NK-92 (cell line): ENCODE results near the gene RGL1.
"Not testable (repeated sequence)": the region's sequence is repeated elsewhere in the genome, so short reads cannot be mapped to it uniquely, and the experiment has no call there.

Experiments used
- DNase-seq: peaks from one replicate; lab custom pipeline; 2025; ENCODE audit not compliant: unreplicated experiment; lab: John Stamatoyannopoulos, UW

Gene RGL1

DNA sequence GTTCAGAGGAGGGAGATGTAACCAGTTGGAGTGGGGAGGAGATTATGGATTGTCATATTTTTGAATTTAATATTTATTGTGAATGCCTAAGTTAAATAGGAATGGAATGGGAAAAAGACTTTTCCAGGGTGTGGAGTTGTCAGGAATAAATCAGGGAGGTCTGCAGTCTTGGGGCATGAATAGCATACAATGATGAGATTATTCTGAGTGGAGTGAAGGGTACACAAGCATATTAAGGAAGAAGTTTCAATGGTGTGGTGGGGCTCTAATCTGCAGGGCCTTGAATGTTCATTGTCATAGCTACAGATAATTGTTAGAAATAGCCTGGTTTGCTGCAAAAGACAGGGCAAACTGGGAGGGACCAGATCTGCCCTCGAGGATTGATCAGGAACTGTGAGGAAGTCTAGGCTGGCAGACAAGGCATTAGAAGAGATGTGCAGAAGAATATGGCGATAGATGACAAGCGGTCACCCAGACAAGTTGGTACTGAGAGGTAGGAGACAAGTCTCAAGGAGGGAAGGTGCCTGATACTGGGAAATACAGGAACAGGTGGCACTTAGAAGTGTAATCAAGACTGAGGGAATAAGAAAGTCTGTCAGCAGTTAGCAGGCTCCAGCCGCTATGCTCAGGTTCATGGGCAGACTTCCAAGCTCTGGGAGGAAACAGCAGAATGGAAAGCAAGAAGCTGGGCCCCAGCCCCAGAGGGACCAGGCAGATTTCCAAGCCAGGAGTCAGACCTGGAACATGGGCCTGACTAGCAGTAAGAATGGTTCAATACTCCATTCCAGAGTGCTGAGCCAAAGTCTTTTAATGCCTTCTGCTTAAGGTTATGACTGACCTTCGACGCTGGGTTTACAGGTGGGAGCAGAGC is 20.9 kb upstream of the RGL1 start:
- DNase-seq = no peak

DNA sequence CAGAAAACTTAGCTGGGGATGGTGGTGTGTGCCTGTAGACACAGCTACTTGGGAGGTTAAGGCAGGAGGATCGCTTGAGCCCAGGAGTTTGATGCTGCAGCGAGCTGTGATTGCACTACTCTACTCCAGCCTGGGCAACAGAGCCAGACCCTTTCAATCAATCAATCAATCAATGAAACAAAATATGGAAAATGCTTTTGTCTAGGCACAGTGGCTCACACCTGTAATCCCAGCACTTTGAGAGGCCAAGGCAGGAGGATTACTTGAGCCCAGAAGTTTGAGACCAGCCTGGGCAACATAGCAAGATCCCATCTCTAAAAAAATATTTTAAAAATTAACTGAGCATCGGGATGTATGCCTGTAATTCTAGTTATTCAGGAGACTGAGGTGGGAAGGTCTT is 19.0 kb upstream of the RGL1 start:
- not testable (repeated sequence) for DNase-seq

DNA sequence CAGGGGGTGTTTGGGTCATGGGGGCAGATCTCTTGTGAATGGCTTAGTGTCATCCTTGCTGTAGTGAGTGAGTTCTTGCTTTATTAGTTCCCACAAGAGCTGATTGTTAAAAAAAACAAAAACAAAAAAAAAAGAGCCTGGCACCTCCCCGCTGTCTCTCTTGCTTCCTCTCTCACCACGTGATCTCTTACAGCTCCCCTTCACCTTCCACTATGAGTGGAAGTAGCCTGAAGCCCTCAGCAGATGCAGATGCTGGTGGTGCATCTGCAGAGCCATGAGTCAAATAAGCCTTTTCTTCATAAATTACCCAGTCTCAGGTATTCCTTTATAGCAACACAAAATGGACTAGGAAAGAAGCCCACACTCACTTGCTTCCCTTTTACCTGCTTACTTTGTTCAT is 17.2 kb upstream of the RGL1 start:
- DNase-seq = no peak

GRCh38 chr1:183791319-183791718 is 13.6 kb upstream of the RGL1 start:
- no peak for DNase-seq

- DNase-seq = no peak
These were observed 12.6 kb upstream of the RGL1 start for GRCh38 chr1:183792300-183792699.

GRCh38 chr1:183794088-183794487 is 10.8 kb upstream of the RGL1 start:
- no peak for DNase-seq

GRCh38 chr1:183800449-183800848 is 4.5 kb upstream of the RGL1 start:
- DNase-seq = no peak

GRCh38 chr1:183801649-183802048 is 3.3 kb upstream of the RGL1 start:
- no peak for DNase-seq

DNA sequence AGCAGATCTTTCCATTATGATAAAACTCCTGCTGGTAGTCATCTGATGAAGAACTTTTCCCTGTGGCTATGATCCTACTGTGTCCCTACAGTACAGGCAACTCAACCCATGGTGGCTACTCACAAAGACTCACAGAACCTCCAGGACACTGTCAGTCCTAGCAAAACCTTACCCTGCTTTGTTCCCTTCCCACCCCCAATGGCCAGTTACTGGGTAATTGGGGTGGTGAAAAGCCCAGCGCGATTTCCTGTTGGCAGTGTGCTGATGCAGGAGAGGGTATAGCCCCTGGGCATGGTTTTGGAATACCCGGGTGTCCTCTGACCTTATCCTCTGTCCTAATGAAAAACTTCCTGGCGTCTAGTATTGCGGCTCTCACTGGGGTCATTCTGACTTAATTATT is 533 bp upstream of the RGL1 start:
- DNase-seq = no peak

DNA sequence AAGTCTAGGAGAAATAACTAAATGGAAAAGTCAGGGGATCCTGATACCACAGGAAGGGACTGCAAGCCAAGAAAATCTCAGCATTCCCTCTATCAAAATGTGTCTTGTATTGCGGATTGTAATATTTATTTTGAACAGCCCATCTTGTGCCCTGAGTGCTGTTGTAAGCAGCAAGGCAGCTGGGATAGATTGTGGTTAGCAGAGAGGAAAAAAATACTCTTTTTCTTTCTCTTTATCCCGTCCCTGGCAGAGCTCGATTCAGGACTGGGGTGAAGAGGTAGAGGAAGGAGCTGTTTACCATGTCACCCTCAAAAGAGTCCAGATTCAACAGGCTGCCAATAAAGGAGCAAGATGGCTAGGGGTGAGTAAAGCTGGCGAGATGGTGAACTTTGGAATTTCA is 1.2 kb downstream of the RGL1 start:
- DNase-seq = no peak

- DNase-seq = no peak
These were observed 1.8 kb downstream of the RGL1 start for GRCh38 chr1:183806675-183807074.

DNA sequence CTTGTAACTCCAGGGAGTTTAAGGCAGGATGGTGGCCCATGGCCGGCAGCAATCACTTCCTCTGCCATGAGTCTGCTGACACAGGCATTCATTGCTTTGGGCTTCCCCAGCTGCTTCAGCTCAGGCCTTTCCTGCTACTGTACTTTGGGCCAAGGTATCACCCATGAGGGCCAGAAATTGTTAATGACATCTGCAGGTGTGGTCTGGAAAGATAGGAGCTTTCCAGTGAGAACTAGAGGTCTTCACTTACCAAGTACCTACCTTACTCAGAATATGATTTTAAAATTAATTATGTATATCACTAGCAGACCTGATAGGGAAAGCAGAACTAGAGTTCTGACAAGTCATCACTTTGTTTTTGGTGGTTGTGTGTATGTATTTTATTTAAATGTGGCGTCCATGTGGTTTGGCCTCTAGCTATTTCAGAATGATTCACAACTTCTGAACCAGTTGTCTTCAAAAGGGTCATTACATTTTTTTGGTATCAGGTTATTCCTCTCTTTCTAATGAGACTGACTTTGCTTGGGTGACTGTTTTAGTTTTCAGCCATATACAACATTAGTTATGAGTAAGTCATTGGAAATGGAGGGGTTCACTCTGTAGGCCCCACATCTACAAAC is 2.7 kb downstream of the RGL1 start:
- DNase-seq = no peak

DNA sequence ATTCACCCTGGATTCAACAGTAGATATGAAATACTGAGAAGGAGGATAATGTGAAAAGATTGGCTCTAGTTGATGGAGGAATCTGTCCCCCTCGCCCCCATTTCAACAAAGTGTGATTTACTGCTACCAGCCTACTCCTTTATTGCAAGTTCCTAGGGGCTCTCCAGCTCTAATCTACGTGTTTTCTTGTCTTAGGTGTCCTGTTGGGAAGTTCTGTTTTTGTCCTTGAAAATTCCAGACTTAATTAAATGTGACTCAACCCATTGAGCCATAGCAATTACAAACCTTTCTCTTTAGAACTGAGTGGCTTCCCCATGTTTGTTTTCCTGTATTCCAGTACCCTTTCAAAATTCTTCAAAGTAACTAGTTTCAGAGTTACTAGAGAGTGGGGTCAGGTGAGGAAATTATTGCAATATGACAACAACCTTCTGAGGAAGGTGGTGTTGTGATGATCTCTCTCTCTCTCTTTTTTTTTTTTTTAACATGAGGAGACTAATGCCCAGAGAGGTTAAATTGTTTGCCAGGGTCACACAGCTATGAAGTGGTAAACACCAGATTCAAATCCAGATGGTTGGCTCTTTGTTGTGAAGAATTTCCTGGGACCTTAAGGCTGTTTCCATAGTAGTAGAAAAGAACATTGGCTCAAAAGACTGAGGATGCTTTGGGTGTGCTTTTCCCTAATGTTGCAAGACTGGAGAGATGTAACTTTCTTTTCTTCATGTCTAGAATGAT is 3.5 kb downstream of the RGL1 start:
- DNase-seq = no peak

GRCh38 chr1:183810121-183810520 is 5.2 kb downstream of the RGL1 start:
- DNase-seq = no peak

DNA sequence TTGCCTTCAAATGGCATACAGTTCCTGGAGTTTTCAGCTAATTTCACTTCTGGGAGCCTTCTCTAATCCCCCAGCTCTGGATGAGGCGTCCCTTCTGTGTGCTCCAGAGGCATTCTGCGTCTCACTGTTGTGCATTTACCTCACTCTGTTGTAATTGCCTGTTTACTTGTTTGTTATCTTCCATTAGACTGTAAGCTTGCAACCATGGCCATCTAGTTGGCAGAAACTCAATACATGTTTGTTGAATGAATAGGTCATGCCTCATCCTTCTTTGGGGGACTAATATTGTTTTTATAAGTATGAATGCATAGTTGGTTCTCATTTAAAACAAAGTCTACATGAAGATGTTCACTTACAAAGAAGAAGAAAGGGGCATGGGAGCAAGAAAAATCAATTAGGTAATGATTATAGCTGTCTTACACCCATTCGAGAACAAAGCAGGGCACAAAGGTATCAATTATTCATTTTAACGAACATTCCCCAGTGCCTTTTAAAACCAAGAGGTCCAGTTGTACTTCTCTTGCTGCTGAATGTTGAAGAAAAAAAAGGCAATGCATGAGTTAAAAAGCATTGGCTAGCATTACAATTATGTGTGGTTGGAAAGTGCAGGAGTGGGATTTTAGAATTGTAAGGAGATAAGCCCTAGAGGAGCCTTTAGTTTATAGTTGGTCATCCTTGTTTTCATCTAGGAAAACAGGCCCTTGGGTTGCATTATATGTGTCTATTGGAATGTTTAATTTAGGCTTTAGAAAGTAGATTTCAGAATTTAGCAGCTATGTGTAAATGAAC is 6.0 kb downstream of the RGL1 start:
- DNase-seq = no peak

DNA sequence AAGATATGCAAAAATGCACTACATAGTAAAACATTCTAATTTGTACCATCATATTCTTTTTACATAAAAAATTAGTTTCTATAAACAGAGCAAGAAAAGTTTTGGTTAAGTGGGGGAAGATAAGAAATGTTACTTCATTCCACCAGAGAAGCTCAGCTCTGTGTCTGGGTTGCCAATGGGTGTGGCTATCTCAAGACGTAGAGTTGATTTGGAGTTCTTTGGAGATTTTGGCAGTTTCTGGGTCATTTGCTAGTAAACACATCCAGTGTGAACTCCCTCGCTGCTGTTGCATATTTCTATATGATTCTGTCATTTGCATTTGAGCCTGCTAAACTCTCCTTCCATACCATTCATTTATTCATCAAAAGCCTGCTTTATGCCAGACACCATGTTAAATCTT is 7.2 kb downstream of the RGL1 start:
- DNase-seq = no peak

DNA sequence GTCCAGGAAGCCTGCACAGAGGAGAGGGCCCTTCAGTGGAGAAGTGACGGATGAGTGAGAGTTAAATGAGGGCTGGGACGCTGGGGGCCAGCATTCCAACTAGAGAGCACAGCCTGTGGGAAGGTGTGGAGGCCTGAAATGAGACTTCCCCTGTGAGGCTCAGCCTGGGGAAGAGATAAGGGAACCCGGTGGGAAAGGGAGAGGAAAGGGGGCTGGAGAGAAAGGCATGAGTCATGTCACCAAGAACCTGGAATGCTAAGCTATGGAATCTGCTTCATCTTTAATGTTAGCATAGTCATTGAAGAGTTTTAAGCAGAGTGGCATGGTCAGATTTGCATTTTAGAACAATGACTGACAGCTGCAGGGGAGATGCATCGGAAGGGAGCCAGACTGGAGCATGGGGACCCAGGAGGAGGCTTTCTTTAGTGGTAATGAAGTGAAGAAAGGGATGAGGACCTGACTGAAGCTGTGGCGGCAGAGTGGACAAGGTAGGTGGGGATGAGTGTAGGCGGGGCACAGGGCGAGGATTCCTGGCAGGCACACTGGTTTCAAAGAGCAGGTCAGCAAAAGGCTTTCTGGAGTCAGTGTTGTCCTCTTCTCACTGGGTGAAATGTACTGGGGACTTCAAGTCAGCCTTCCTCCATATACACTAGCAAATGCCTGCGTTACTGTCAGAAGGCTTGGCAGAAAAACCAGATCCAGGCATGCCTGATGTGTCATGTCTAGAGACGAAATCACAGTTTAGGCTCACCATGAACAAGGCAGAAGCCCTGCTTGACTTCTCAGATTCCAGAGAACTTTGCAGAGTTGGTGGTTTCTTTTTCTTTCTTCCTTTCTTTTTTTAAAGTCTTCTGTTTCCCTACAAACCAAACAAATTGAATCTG is 8.0 kb downstream of the RGL1 start:
- no peak for DNase-seq

- no peak for DNase-seq
These were observed 9.3 kb downstream of the RGL1 start for GRCh38 chr1:183814121-183814681.

DNA sequence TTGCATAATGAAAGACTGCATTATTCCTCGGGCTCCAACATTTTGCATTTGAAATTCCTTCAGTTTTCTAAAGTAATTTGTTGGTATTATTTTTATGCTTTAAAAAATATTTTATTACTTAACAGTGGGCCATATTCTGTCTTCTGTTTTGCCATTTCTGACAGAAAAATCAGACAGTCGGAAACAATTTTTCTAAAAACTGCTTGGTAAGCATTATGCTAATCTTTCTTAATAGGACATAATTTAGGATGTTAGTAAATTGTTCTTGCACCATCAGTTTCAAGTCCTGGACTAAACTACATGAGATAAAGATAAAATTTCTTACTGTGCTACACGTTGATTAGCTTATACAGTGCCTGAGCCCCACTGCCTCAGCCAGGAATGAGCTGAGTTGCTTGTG is 11.2 kb downstream of the RGL1 start:
- DNase-seq = no peak
